HepG2 (cell line): Measurements from ENCODE around the gene NEK3. TPM values are rescaled to one million over a fixed set of nuclear protein-coding genes. Genes with fewer than 3 reads are reported as not detected.

ENCODE experiments used
- AGO2 ChIP-seq: fragments of 200-400 bp; formaldehyde crosslinking; optimal IDR thresholded peaks from 2 replicates; pipeline ENCODE3; 2017; ENCODE audit warnings: mild to moderate bottlenecking, low read depth, low read length, moderate library complexity
- ATM ChIP-seq: fragments of 450-650 bp; IDR thresholded peaks from 2 replicates; pipeline ENCODE4 v1.7.1; 2017; ENCODE audit warnings: mild to moderate bottlenecking, borderline replicate concordance
- BORCS8-MEF2B ChIP-seq: sonication (generic); formaldehyde crosslinking; IDR thresholded peaks from 2 replicates; pipeline ENCODE4 v1.8.0; 2022; ENCODE audit warnings: mild to moderate bottlenecking, missing genetic modification reagents
- CHD2 ChIP-seq: IDR thresholded peaks from 2 replicates; pipeline ENCODE4 v1.6.1; 2011; ENCODE audit warnings: low read depth, low read length, improper control_type of control experiment
- DNMT3B ChIP-seq: conservative IDR thresholded peaks from 2 replicates; pipeline ENCODE4 v1.6.1; 2016; ENCODE audit warnings: missing biosample characterization, control low read depth
- EED ChIP-seq: sonication (generic); formaldehyde crosslinking; IDR thresholded peaks from 2 replicates; pipeline ENCODE4 v1.5.0; 2020; ENCODE audit warnings: mild to moderate bottlenecking, missing genetic modification reagents
- HNRNPK ChIP-seq: fragments of 200-400 bp; formaldehyde crosslinking; IDR thresholded peaks from 2 replicates; pipeline ENCODE4 v1.6.1; 2018; ENCODE audit warnings: low read length, low read depth, moderate library complexity, mild to moderate bottlenecking; ENCODE audit not compliant: poor library complexity, severe bottlenecking
- IKZF1 ChIP-seq: fragments of 450-650 bp; IDR thresholded peaks from 2 replicates; pipeline ENCODE4 v1.7.1; 2016
- KAT2B ChIP-seq: fragments of 150-350 bp; IDR thresholded peaks from 2 replicates; pipeline ENCODE4 v1.6.1; 2014; ENCODE audit warnings: low read depth, low read length, borderline replicate concordance
- KDM6A ChIP-seq: IDR thresholded peaks from 2 replicates; pipeline ENCODE4 v1.6.1; 2016; ENCODE audit warnings: low read depth
- NCOA1 ChIP-seq: sonication (generic); formaldehyde crosslinking; IDR thresholded peaks from 2 replicates; pipeline ENCODE4 v1.9.0; 2021; ENCODE audit warnings: missing genetic modification reagents
- RARA ChIP-seq: IDR thresholded peaks from 2 replicates; pipeline ENCODE4 v1.6.1; 2016; ENCODE audit warnings: missing genetic modification reagents, missing compliant biosample characterization
- RFX5 ChIP-seq: IDR thresholded peaks from 2 replicates; pipeline ENCODE4 v1.6.1; 2011; ENCODE audit warnings: low read depth, low read length, improper control_type of control experiment
- TEAD3 ChIP-seq: optimal IDR thresholded peaks from 2 replicates; pipeline ENCODE3; 2016; ENCODE audit warnings: borderline replicate concordance
- ZBTB43 ChIP-seq: sonication (generic); formaldehyde crosslinking; conservative IDR thresholded peaks from 2 replicates; pipeline ENCODE4 v1.4.0; 2020; ENCODE audit warnings: missing genetic modification reagents
- ZC3H4 ChIP-seq: sonication (generic); formaldehyde crosslinking; IDR thresholded peaks from 2 replicates; pipeline ENCODE4 v1.4.0; 2020; ENCODE audit warnings: missing genetic modification reagents, borderline replicate concordance
- ZNF382 ChIP-seq: sonication (generic); formaldehyde crosslinking; IDR thresholded peaks from 2 replicates; pipeline ENCODE4 v1.5.0; 2020; ENCODE audit warnings: missing genetic modification reagents, mild to moderate bottlenecking, borderline replicate concordance
- ZNF597 ChIP-seq: sonication (generic); formaldehyde crosslinking; IDR thresholded peaks from 2 replicates; pipeline ENCODE4 v1.5.0; 2020; ENCODE audit warnings: missing genetic modification reagents
- ZNF709 ChIP-seq: sonication (generic); formaldehyde crosslinking; IDR thresholded peaks from 2 replicates; pipeline ENCODE4 v1.5.0; 2020; ENCODE audit warnings: mild to moderate bottlenecking, missing genetic modification reagents
- ZSCAN20 ChIP-seq: sonication (generic); formaldehyde crosslinking; IDR thresholded peaks from 2 replicates; pipeline ENCODE4 v1.4.0; 2020; ENCODE audit warnings: missing genetic modification reagents, mild to moderate bottlenecking, borderline replicate concordance
- ZSCAN29 ChIP-seq: sonication (generic); formaldehyde crosslinking; conservative IDR thresholded peaks from 2 replicates; pipeline ENCODE4 v1.4.0; 2020; ENCODE audit warnings: mild to moderate bottlenecking, missing genetic modification reagents
- polyA plus RNA-seq, 8 experiments: library from polyadenylated mRNA; depleted of rRNA in 3 of 8; stranded (reverse) in 7 of 8; unstranded in 1 of 8; fragments of >200 nt; fragmentation: Illumina TruSeq in 4 of 8; extraction: Trizol in 4 of 8; gene quantifications; 2 replicates each; pipeline versions ENCODE4 v1.2.1 to v1.2.3, GENCODE V29; 2011 to 2016; ENCODE audit warnings: low read depth in 4 of 8, missing spikeins in 1 of 8, mixed read lengths in 1 of 8; ENCODE audit not compliant: insufficient read depth in 1 of 8
- total RNA-seq, 5 experiments: library from RNA; depleted of rRNA; stranded (reverse); fragments of >200 nt; fragmentation: Illumina TruSeq; extraction: Trizol; gene quantifications; 2 replicates each; pipeline ENCODE4 v1.2.3, GENCODE V29; 2016; ENCODE audit warnings: low read depth in 1 of 5
- TF ChIP-seq, protein P1 (sequence below): sonication (generic); formaldehyde crosslinking; IDR thresholded peaks from 2 replicates; pipeline ENCODE4 v1.8.1; 2023; ENCODE audit warnings: mild to moderate bottlenecking, moderate library complexity, missing genetic modification reagents
- TF ChIP-seq, protein P2 (sequence below), 2 experiments: fragments of 450-650 bp in 1 of 2; sonication (generic) in 1 of 2; formaldehyde crosslinking; IDR thresholded peaks; 2 replicates each; pipeline versions ENCODE4 v1.5.0 to v1.8.0; 2020 to 2022; ENCODE audit warnings: mild to moderate bottlenecking in 1 of 2, missing genetic modification reagents in 1 of 2
- TF ChIP-seq, protein P3 (sequence below): IDR thresholded peaks from 2 replicates; pipeline ENCODE4 v1.6.1; 2016; ENCODE audit warnings: missing compliant biosample characterization, missing genetic modification reagents, borderline replicate concordance

The NEK3 gene
- total and polyA plus RNA-seq, 2 of the 13 experiments (the other 11 are each of a cell fraction or from before 2014, with no cell fraction given) = 36.7 to 68.2 TPM

- TF ChIP-seq, protein P1, sequence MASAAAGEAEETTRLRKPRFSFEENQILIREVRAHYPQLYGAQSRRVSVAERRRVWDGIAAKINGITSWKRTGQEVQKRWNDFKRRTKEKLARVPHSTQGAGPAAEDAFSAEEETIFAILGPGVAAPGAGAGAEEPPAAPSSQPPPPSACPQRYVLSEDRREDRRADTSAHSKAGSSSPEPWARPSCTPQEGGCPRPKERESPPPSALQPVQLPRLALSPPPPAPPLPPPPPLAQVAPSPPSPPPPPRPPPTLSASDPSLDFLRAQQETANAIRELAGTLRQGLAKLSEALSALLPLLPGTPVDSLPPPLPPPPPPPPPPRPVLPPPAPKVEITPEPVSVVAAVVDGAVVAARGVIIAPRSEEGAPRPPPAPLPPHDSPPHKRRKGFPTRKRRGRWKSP (CRISPR knock-in tag) = peak; percentile 82
- TF ChIP-seq BORCS8-MEF2B = peak; percentile 90
- TF ChIP-seq ATM = no peak
- TF ChIP-seq KAT2B = no peak
- peak; percentile 97 for TF ChIP-seq ZSCAN20
- 0 out of 2 replicates have a peak, but pooled peaks have one; percentile 65 for TF ChIP-seq ZSCAN29 (CRISPR knock-in tag)
- TF ChIP-seq ZC3H4 (CRISPR knock-in tag) = peak; percentile 59; the same call in 1 of the 2 replicates
- TF ChIP-seq KDM6A (CRISPR knock-in tag) = no peak
- TF ChIP-seq ZBTB43 = peak; percentile 70; the same call in 1 of the 2 replicates
- 0 out of 2 replicates have a peak, but pooled peaks have one; percentile 69 for TF ChIP-seq DNMT3B (CRISPR knock-in tag)
- TF ChIP-seq AGO2 = peak; percentile 35
- TF ChIP-seq, protein P2, sequence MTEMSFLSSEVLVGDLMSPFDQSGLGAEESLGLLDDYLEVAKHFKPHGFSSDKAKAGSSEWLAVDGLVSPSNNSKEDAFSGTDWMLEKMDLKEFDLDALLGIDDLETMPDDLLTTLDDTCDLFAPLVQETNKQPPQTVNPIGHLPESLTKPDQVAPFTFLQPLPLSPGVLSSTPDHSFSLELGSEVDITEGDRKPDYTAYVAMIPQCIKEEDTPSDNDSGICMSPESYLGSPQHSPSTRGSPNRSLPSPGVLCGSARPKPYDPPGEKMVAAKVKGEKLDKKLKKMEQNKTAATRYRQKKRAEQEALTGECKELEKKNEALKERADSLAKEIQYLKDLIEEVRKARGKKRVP (CRISPR knock-in tag; IDR thresholded peaks at IDR 0.05) = 0 out of 4 replicates have a peak, but pooled peaks of 1 of the 2 experiments have one; percentile 48
- TF ChIP-seq CHD2 = 0 out of 2 replicates have a peak, but pooled peaks have one; percentile 30
- TF ChIP-seq EED = peak; percentile 88; the same call in 1 of the 2 replicates
- TF ChIP-seq TEAD3 = peak; percentile 42
- no peak for TF ChIP-seq HNRNPK
- TF ChIP-seq, protein P3, sequence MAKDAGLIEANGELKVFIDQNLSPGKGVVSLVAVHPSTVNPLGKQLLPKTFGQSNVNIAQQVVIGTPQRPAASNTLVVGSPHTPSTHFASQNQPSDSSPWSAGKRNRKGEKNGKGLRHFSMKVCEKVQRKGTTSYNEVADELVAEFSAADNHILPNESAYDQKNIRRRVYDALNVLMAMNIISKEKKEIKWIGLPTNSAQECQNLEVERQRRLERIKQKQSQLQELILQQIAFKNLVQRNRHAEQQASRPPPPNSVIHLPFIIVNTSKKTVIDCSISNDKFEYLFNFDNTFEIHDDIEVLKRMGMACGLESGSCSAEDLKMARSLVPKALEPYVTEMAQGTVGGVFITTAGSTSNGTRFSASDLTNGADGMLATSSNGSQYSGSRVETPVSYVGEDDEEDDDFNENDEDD (CRISPR knock-in tag) = peak; percentile 85
- TF ChIP-seq ZNF597 (CRISPR knock-in tag) = no peak
- TF ChIP-seq ZNF382 (CRISPR knock-in tag) = no peak
- no peak for TF ChIP-seq RFX5
- TF ChIP-seq IKZF1 = no peak
- TF ChIP-seq RARA = peak; percentile 65
- TF ChIP-seq NCOA1 (CRISPR knock-in tag) = no peak
- no peak; the same call in 1 of the 2 replicates for TF ChIP-seq ZNF709 (CRISPR knock-in tag)
Measured at GRCh38 chr13:52194184-52194868, 34.9 kb upstream of the NEK3 start (continued).
